ENCODE data around the gene VHLL. TPM values are rescaled to one million over a fixed set of nuclear protein-coding genes. Genes with fewer than 3 reads are reported as not detected.

VHLL gene
- total and polyA plus RNA-seq, 10 of the 15 experiments (the other 5 are each of a cell fraction or from before 2014, with no cell fraction given), result 0.23 TPM; not detected in 9

- TF ChIP-seq RELB (IDR thresholded peaks at IDR 0.05; ENCODE audit: low read depth), result no peak
- peak; percentile 94 to 95 for TF ChIP-seq BHLHE40 (IDR thresholded peaks at IDR 0.05; ENCODE audit: borderline replicate concordance in 1 of 2, low read depth in 2 of 2, low read length in 1 of 2)
- TF ChIP-seq MTA3 (IDR thresholded peaks at IDR 0.05; ENCODE audit: borderline replicate concordance, low read length), result no peak
- TF ChIP-seq HDAC6 (IDR thresholded peaks at IDR 0.05; ENCODE audit: unreplicated experiment), result no peak
- no peak for TF ChIP-seq MTA2 (IDR thresholded peaks at IDR 0.05; ENCODE audit: low read depth)
- 0 out of 3 replicates have a peak, but pooled peaks of 1 of the 2 experiments have one; percentile 23 for TF ChIP-seq EGR1 (IDR thresholded peaks at IDR 0.05; ENCODE audit: borderline replicate concordance in 1 of 2, low read depth in 2 of 2, low read length in 2 of 2)
- no peak for TF ChIP-seq SUZ12 (IDR thresholded peaks at IDR 0.05; ENCODE audit: unreplicated experiment)
- no peak for TF ChIP-seq SREBF2 (IDR thresholded peaks at IDR 0.05; ENCODE audit: low read length)
- TF ChIP-seq TCF3 (IDR thresholded peaks at IDR 0.05; ENCODE audit: borderline replicate concordance, insufficient read depth, low read depth, low read length), result no peak
- no peak for TF ChIP-seq CBX5 (IDR thresholded peaks at IDR 0.05; ENCODE audit: low read depth)
- TF ChIP-seq RBBP5 (conservative IDR thresholded peaks at IDR 0.05), result no peak
- TF ChIP-seq FOXM1 (IDR thresholded peaks at IDR 0.05; ENCODE audit: low read depth, low read length), result no peak
- no peak for TF ChIP-seq PML (IDR thresholded peaks at IDR 0.05; ENCODE audit: low read length)
- peak; percentile 78; the same call in 1 of the 2 replicates for TF ChIP-seq JUND (IDR thresholded peaks at IDR 0.05; ENCODE audit: low read depth, low read length)
- TF ChIP-seq CBX3 (IDR thresholded peaks at IDR 0.05; ENCODE audit: borderline replicate concordance, low read depth), result no peak
- TF ChIP-seq GATAD2B (conservative IDR thresholded peaks at IDR 0.05; ENCODE audit: low read depth), result 0 out of 2 replicates have a peak, but pooled peaks have one; percentile 3
- peak; percentile 97 for TF ChIP-seq MEF2A (IDR thresholded peaks at IDR 0.05; ENCODE audit: insufficient read depth, low read depth, low read length)
- TF ChIP-seq POLR2AphosphoS2 (IDR thresholded peaks at IDR 0.05; ENCODE audit: low read depth, low read length), result no peak
- TF ChIP-seq POLR2A (IDR thresholded peaks at IDR 0.05; ENCODE audit: low read depth, low read length), result peak; percentile 51
- no peak for TF ChIP-seq SMAD5 (IDR thresholded peaks at IDR 0.05; ENCODE audit: low read depth)
- no peak for TF ChIP-seq SRF (IDR thresholded peaks at IDR 0.05; ENCODE audit: low read depth in 2 of 2, low read length in 2 of 2)
- TF ChIP-seq SIN3A (IDR thresholded peaks at IDR 0.05; ENCODE audit: low read depth, low read length), result peak; percentile 97
- TF ChIP-seq NR2C2 (IDR thresholded peaks at IDR 0.05; ENCODE audit: borderline replicate concordance, control insufficient read depth, insufficient read length, low read depth), result no peak
- no peak for TF ChIP-seq ZNF384 (IDR thresholded peaks at IDR 0.05; ENCODE audit: borderline replicate concordance, low read depth, low read length)
- no peak for TF ChIP-seq CHD1 (IDR thresholded peaks at IDR 0.05; ENCODE audit: low read depth, low read length)
- no peak; the same call in 1 of the 2 replicates for TF ChIP-seq HDGF (IDR thresholded peaks at IDR 0.05)
- no peak for TF ChIP-seq RB1 (IDR thresholded peaks at IDR 0.05; ENCODE audit: borderline replicate concordance)
- no peak for TF ChIP-seq CHD4 (IDR thresholded peaks at IDR 0.05)
- peak; percentile 71; the same call in 1 of the 2 replicates for TF ChIP-seq ATF2 (IDR thresholded peaks at IDR 0.05; ENCODE audit: low read length)
- TF ChIP-seq POU2F2 (IDR thresholded peaks at IDR 0.05; ENCODE audit: borderline replicate concordance, low read depth, low read length), result peak; percentile 37; the same call in 1 of the 3 replicates
These were observed 17.8 kb downstream of the VHLL start (continued) for GRCh38 chr1:156281281-156281680.

Measured in GM12878 (cell line).